Retinal pigment epithelial cell (primary cell): ENCODE results near the gene KAT14.
"Not testable (repeated sequence)": the region's sequence is repeated elsewhere in the genome, so short reads cannot be mapped to it uniquely, and the experiment has no call there.

Experiments used
- DNase-seq: peaks from one replicate; pipeline ENCODE4 v3.0.0-alpha.2; 2010; ENCODE audit warnings: low read depth
- H3K4me3 ChIP-seq: 2 replicates; pipeline ENCODE4 v1.5.1; 2011; ENCODE audit warnings: mild to moderate bottlenecking, low read length, control low read depth, moderate library complexity
- CTCF ChIP-seq: conservative IDR thresholded peaks from 2 replicates; pipeline ENCODE4 v1.5.1; 2011; ENCODE audit warnings: low read depth, low read length, control low read depth, inconsistent platforms

KAT14 gene

GRCh38 chr20:18093388-18093787, 44.3 kb upstream of the KAT14 start:
- DNase-seq: no peak
- TF ChIP-seq CTCF: no peak
- no peak overlapping the region for H3K4me3 ChIP-seq

GRCh38 chr20:18094191-18094590, 43.5 kb upstream of the KAT14 start:
- TF ChIP-seq CTCF: no peak
- no peak overlapping the region for H3K4me3 ChIP-seq
- no peak for DNase-seq

GRCh38 chr20:18100569-18100968, 37.1 kb upstream of the KAT14 start:
- not testable (repeated sequence) for H3K4me3 ChIP-seq

GRCh38 chr20:18101125-18101810, 36.4 kb upstream of the KAT14 start:
- no peak overlapping the region for H3K4me3 ChIP-seq
- DNase-seq: no peak
- TF ChIP-seq CTCF: no peak

More at GRCh38 chr20:18100569-18100968, 37.1 kb upstream of the KAT14 start:
- DNase-seq: not testable (repeated sequence)

GRCh38 chr20:18103497-18103896, 34.2 kb upstream of the KAT14 start:
- no peak for DNase-seq

GRCh38 chr20:18108326-18108725, 29.3 kb upstream of the KAT14 start:
- TF ChIP-seq CTCF: no peak
- H3K4me3 ChIP-seq: no peak overlapping the region
- DNase-seq: no peak

More at GRCh38 chr20:18103497-18103896, 34.2 kb upstream of the KAT14 start:
- TF ChIP-seq CTCF: no peak
- no peak overlapping the region for H3K4me3 ChIP-seq

- not testable (repeated sequence) for DNase-seq, H3K4me3 ChIP-seq
These were observed 9.1 kb upstream of the KAT14 start for GRCh38 chr20:18128574-18128973.

- no peak for DNase-seq
- H3K4me3 ChIP-seq: no peak overlapping the region
- TF ChIP-seq CTCF: no peak
These were observed 5.0 kb upstream of the KAT14 start for GRCh38 chr20:18132663-18133062.
